Activated CD4-positive, alpha-beta T cell treated with anti-CD3 and anti-CD28 coated beads, Interleukin-2, amount 50 U/mL, for 4 hours (primary cell): Measurements from ENCODE around the gene PARP15.

Experiments used
- DNase-seq, 2 experiments: peaks; one replicate each; pipeline ENCODE4 v3.0.0-alpha.2; 2020

The PARP15 gene

DNA sequence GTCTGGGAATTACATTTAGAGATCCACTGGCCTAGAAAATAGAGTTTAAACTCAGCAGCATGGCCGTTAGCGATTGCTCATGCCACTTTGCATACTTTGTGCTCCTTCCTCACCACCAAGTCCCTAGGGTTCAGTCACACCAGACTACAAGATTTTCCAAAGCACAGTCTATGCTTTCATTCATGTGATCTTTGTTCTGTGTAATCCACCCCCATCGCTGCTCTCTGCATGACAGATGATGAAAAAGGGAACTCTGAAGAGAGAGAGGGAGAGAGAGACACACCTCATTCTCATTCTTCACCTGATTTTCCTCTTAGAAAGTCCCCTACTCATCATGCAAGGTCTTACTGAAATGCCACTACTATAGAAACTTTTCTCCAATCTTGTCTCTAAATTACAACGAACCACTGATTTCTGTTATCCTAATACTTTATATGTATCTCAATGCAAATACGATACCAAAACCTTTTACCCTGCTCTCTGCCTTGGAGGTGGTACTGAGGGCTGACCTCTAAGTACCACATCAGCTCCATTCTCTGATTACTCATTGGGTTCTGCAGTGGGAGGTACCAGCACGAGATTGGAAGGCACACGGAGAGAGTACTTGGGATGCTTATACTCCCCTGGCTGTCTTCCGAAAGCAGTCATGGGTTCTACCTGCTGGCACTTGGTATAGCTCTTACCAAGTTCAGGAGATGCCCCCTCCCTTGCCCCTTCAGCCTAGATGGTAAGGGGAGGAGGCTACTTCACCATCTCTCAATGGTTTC, 1.1 kb upstream of the PARP15 start:
- peak; percentile 35 to 49 for DNase-seq

GRCh38 chr3:122578069-122578740, 755 bp downstream of the PARP15 start:
- DNase-seq = no peak

GRCh38 chr3:122580470-122580869, 3.0 kb downstream of the PARP15 start:
- DNase-seq = no peak

DNA sequence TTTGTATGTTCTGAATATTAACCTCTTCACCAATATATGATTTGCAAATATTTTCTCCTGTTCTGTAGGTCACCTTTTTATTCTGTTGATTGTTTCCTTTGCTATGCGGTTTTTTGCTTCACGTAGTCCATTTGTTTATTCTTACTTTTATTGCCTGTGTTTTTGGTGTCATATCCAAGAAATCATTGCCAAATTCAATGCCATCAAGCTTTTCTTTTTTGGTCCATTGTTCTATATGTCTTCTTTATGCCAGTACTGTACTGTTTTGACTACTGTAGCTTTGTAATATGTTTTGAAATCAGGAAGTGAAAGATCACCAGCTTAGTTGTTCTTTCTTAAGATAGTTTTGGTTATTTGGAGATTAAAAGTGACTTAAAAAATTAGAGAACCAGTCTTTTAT, 4.2 kb downstream of the PARP15 start:
- DNase-seq = no peak

GRCh38 chr3:122582390-122582789, 4.9 kb downstream of the PARP15 start:
- DNase-seq = no peak

DNA sequence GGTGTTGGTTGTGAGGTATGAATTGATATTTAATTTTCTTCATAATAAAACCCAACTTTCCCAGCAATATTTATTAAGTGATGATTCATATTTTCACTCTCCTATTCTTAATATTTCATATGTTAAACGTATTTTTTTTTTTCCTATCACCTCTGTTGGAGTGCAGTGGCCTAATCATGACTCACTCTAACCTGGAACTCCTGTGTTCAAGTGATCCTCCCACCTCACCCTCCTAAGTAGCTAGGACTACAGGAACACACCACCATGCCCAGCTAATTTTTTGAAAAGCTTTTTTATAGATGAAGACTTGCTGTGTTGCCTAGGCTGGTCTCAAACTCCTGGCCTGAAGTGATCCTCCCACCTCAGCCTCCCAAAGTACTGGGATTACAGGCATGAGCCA, 8.6 kb downstream of the PARP15 start:
- DNase-seq = no peak

GRCh38 chr3:122586773-122587485, 9.5 kb downstream of the PARP15 start:
- no peak for DNase-seq

DNA sequence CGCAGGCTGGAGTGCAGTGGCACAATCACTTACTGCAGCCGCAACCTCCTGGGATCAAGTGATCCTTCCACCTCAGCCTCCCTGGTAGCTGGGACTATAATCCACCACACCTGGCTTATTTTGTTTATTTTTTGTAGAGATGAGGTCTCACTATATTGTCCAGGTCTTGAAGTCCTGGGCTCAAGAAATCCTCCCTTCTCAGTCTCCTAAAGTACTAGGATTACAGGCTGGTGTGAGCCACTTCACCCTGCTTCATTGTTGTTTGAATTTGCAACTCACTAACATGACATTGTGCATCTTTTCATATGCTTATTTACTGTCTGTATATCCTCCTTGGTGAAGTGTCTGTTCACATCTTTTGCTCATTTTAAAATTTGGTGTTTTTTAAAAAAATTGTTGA, 10.1 kb downstream of the PARP15 start:
- no peak for DNase-seq

DNA sequence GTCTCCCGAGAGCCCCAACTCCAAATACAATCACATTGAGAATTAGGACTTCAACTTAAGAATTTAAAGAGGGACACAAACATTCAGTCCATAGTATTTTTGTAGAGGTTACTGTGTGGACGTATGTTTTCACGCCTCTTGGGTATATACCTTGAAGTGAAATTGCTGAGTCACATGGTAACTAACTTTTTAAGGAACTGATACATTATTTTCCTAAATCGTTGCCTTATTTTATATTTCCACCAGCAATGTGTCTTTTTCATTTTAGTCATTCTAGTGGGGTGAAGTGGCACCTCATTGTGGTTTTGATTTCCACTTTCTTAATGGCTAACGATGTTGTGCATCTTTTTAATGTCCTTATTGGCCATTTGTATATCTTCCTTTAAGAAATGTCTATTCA, 11.8 kb downstream of the PARP15 start:
- DNase-seq = no peak

DNA sequence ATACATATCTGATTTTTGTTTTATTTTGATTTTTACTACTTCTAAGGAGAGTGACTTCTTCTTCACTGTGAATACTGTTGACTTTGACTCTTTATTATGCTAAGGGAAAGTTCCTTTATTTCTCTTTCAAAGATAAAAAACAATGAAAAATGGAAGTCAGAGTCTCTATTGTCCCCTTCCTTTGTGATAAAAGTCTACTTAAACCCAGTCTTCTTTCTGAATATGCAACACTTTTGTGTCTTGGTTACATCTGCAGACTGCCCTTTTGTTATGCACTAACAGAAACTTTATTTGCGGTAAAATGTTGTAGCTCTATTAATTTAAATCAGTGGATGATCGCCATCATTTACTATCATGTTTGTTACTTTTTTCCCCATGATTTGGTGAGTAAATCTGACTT, 13.2 kb downstream of the PARP15 start:
- DNase-seq = no peak

- no peak for DNase-seq
Observed at GRCh38 chr3:122594025-122594424, 16.6 kb downstream of the PARP15 start.

- no peak for DNase-seq
Observed at GRCh38 chr3:122598151-122598550, 20.7 kb downstream of the PARP15 start.

- DNase-seq = no peak
Observed at GRCh38 chr3:122598556-122598955, 21.1 kb downstream of the PARP15 start.

DNA sequence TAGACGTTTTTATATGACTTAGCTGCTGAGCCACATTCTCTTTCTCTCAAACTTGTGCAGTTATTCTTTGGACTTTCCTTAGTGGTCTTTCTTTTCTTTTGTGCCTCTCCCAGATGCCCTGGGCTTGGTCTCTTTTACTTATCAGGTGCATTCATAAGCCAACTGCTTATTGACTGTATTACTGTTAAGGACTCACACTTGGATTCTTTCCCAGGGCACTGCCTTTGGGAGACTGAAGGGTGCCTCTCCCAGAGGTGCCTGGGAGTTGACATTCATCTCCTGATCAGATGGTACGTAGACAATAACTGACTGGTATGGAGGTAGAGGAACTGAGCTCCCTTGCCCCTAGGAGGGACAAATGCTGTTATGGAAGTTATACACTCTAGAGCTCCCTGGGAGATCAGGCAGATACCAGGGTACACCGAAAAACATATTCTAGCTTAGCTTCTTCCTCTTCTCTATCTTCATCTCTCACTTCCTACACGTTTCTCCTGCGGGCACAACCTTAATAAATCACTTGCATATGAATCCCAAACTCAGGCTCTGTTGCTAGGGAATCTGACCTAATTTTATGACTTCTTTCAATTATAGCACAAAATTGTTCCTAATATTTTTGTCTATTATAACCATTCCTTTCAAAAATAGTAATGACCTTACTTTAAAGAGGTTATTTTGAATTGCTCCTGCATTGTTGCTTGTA, 24.7 kb downstream of the PARP15 start:
- DNase-seq = no peak

- DNase-seq = no peak
Observed at GRCh38 chr3:122603056-122603455, 25.6 kb downstream of the PARP15 start.

- DNase-seq = no peak
Observed at GRCh38 chr3:122606330-122606729, 28.9 kb downstream of the PARP15 start.

DNA sequence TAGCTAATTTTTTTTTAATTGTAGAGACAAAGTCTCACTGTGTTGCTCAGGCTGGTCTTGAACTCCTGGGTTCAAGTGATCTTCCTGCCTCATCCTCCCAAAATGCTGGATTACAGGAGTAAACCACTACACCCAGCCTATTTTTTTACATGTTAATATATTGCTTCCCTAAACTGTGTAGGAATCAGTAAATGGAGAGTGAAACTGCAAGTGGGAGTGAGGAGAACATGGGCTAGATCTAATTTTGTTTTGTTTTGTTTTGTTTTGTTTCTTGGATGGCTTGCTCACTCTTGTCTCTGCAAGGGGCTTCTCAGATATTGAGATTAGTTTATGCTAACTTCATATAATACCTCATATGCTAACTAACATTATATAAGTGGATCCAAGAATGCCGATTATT, 31.5 kb downstream of the PARP15 start:
- no peak for DNase-seq

DNA sequence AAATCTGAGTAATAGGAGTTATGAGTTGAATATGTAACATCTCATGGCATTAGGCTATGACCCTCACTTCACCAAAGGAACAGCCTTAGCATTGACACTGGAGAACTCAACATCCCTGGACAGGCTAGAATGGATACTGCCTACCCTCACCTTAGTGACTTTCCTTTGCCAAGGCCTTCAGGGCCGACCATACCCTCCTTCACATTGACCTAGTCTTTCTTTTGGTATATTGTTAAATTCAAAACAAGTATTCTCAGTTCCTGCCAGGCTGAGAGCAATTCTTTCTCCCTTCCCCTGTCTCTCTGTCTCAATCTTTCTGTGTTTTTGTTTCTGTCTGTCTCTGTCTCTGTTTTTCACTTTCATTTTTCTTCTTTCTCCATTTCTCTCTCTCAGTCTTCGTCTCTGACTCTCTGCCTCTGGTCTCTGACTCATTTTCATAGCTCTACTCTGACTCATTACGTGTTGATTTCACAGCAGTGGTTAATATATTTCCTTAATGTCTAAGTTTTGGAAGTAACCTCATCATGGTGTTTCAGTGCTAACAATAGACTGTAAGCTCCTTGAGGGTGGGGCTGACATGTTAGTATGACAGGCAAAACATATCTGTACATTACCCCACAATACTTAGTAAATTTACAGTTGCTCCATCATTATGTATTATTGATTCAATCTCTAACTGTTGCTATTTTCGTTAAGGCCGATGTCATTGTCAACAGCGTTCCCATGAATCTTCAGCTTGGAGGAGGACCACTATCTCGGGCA, 32.5 kb downstream of the PARP15 start:
- no peak for DNase-seq

GRCh38 chr3:122612696-122613095, 35.2 kb downstream of the PARP15 start:
- DNase-seq = no peak

DNA sequence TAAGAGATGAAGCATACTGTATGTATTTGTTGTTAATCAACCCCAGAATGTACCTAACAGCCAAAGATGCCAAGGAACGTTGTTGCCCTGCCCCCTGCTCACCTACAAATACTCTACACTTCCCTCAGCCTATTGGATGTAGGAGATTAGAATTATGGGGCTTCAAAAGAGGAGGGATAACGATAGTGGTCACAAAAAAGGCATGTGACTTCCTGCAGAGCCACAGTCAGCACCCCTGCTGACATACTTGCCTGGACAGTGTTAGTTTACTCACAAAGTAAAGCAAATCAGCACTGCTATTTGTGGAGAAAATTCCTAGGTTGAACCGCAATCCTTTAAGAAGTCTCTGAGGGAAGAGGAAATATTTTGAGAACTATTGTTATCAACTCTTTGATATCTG, 37.9 kb downstream of the PARP15 start:
- no peak for DNase-seq

DNA sequence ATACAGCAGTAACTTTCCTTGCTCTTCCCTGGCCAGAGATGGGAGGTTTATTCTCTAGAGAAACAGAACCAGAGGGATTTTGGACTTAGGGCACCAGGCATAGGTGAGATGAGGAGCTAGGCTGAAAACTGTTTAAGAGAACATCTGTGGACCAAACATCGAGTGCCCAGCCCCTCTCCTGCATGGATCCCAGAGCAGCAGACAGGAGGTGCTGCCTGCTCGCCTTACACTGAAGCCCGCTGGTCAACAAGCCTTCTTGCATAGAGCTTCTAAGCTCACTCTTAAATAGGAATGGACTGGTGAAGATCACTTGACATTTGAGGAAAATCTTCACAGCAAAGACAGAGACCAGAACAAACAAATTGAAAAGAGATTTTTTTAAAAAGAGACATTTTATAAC, 41.2 kb downstream of the PARP15 start:
- no peak for DNase-seq

GRCh38 chr3:122619040-122619439, 41.6 kb downstream of the PARP15 start:
- DNase-seq = no peak

- DNase-seq = no peak
Observed at GRCh38 chr3:122620399-122620798, 42.9 kb downstream of the PARP15 start.
